Cardiac fibroblast (primary cell): ENCODE data around the gene LOC101059915.

ENCODE experiments used
- DNase-seq, 2 donors: peaks; one replicate each; pipeline versions ENCODE4 v3.0.0 to v3.0.0-alpha.2; 2010; ENCODE audit warnings: low read depth in 2 of 2
- H3K4me3 ChIP-seq, 2 donors: replicated peaks in 1 of 2; 1 replicate in 1 of 2; 2 replicates in 1 of 2; pipeline ENCODE4 v1.5.1; 2011; ENCODE audit warnings: low read depth in 2 of 2, low read length in 2 of 2, mild to moderate bottlenecking in 2 of 2, moderate library complexity in 1 of 2
- TF ChIP-seq, protein P1 (sequence below): IDR thresholded peaks from one replicate; pipeline ENCODE4 v1.5.1; 2011; ENCODE audit warnings: low read depth, mild to moderate bottlenecking, low read length, inconsistent platforms

LOC101059915 gene

GRCh38 chrX:71667328-71668247, at the start of gene LOC101059915:
Gene LOC101059915, plus strand, starts transcription at chrX:71667546.
- TF ChIP-seq, protein P1, sequence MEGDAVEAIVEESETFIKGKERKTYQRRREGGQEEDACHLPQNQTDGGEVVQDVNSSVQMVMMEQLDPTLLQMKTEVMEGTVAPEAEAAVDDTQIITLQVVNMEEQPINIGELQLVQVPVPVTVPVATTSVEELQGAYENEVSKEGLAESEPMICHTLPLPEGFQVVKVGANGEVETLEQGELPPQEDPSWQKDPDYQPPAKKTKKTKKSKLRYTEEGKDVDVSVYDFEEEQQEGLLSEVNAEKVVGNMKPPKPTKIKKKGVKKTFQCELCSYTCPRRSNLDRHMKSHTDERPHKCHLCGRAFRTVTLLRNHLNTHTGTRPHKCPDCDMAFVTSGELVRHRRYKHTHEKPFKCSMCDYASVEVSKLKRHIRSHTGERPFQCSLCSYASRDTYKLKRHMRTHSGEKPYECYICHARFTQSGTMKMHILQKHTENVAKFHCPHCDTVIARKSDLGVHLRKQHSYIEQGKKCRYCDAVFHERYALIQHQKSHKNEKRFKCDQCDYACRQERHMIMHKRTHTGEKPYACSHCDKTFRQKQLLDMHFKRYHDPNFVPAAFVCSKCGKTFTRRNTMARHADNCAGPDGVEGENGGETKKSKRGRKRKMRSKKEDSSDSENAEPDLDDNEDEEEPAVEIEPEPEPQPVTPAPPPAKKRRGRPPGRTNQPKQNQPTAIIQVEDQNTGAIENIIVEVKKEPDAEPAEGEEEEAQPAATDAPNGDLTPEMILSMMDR, result no peak
- DNase-seq, result no peak
- no peak within 1 kb of the TSS for H3K4me3 ChIP-seq

- no peak for DNase-seq
- no peak overlapping the region for H3K4me3 ChIP-seq
- TF ChIP-seq, protein P1, result no peak
These were observed 49.6 kb upstream of the LOC101059915 start for GRCh38 chrX:71617742-71618141.

GRCh38 chrX:71618303-71618721, 49.0 kb upstream of the LOC101059915 start, which contains the start of gene CXCR3:
Gene CXCR3, minus strand, starts transcription at chrX:71618511. Its CDS starts 62 bp downstream, at chrX:71618449.
- TF ChIP-seq, protein P1, result no peak
- H3K4me3 ChIP-seq, result no peak within 1 kb of the TSS
- no peak for DNase-seq

- H3K4me3 ChIP-seq, result no peak overlapping the region
- TF ChIP-seq, protein P1, result no peak
These were observed 48.6 kb upstream of the LOC101059915 start for GRCh38 chrX:71618787-71619186.

DNA sequence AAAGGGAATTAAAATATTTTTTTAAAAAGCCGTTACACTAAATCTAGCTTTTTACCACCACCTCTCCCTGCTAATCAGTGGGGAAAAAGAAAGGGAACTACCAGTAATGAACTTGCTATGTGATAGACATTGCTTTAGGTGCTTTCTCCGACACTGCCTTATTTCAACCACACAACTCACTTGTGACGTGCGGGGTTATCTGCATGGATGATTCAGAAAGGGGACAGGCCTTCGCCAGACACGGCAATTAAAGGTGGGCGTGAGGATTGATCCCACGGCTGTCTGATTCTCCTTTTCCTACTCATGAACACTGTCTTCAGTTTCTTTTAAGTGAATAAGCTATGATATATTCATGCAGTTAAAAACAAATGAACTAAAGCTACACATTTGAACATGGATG, 48.2 kb upstream of the LOC101059915 start:
- TF ChIP-seq, protein P1, result no peak
- no peak overlapping the region for H3K4me3 ChIP-seq
- DNase-seq, result no peak

More at GRCh38 chrX:71618787-71619186, 48.6 kb upstream of the LOC101059915 start:
- no peak for DNase-seq

GRCh38 chrX:71619986-71620385, 47.4 kb upstream of the LOC101059915 start:
- TF ChIP-seq, protein P1, result no peak
- no peak overlapping the region for H3K4me3 ChIP-seq
- no peak for DNase-seq
